Choroid plexus epithelial cell (primary cell): ENCODE results near the gene USP33.
"Not testable (repeated sequence)": the region's sequence is repeated elsewhere in the genome, so short reads cannot be mapped to it uniquely, and the experiment has no call there.

Source experiments
- DNase-seq: peaks from one replicate; pipeline ENCODE4 v3.0.0-alpha.2; 2010; ENCODE audit warnings: low read depth
- H3K4me3 ChIP-seq: 2 replicates; pipeline ENCODE4 v1.5.1; 2011; ENCODE audit warnings: low read depth, mild to moderate bottlenecking, control low read depth, low read length, moderate library complexity
- CTCF ChIP-seq: conservative IDR thresholded peaks from 2 replicates; pipeline ENCODE4 v1.5.1; 2011; ENCODE audit warnings: low read depth, mild to moderate bottlenecking, control low read depth, inconsistent platforms, low read length, moderate library complexity

The USP33 gene

GRCh38 chr1:77704736-77705135 lies 54.9 kb downstream of the USP33 start:
- no peak for DNase-seq
- TF ChIP-seq CTCF, result no peak
- H3K4me3 ChIP-seq, result no peak overlapping the region

- not testable (repeated sequence) for H3K4me3 ChIP-seq, DNase-seq
These were observed 60.0 kb downstream of the USP33 start for GRCh38 chr1:77699673-77700072.

DNA sequence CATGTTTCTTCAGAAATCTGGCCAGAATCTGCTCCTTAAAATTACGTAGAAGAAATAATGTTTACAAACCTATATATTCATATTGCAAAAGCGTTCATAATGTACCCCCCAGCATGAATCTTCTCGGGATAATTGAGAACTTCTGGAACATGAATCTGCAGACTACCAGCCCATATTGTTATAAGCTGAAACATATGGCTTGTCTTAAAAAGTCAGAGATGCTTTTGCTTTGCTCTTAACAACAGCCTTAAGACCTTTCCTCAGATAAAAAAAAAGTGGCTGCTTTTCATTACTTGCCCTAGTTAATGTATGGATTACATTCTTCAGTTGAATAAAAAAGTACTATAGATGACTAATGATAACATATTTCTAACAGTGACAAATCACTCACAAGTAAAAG lies 62.2 kb downstream of the USP33 start:
- no peak overlapping the region for H3K4me3 ChIP-seq
- TF ChIP-seq CTCF, result no peak
- DNase-seq, result no peak

GRCh38 chr1:77688939-77689338 lies 70.7 kb downstream of the USP33 start:
- DNase-seq, result no peak
- no peak for TF ChIP-seq CTCF
- no peak overlapping the region for H3K4me3 ChIP-seq

DNA sequence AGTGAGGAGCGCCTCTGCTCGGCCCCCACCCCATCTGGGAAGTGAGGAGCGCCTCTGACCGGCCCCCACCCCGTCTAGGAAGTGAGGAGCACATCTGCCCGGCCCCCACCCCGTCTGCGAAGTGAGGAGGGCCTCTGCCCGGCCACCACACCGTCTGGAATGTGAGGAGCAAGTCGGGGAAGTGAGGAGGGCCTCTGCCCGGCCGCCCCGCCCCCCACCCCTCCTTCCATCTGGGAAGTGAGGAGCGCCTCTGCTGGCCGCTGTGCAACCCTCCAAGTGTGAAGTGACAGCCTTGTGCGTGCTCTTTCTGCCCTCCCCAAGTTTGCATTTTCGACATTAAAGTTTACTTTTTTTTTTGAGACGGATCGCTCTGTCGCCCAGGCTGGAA lies 72.1 kb downstream of the USP33 start:
- TF ChIP-seq CTCF, result peak; percentile 62
- DNase-seq, result peak; percentile 72
- H3K4me3 ChIP-seq, result peak overlapping the region; percentile 42

- no peak for TF ChIP-seq CTCF
- peak overlapping the region; percentile 42 for H3K4me3 ChIP-seq
- no peak for DNase-seq
These were observed 72.7 kb downstream of the USP33 start for GRCh38 chr1:77686796-77687518.

GRCh38 chr1:77683160-77684148 lies 76.2 kb downstream of the USP33 start:
- DNase-seq, result peak; percentile 88
- peak; percentile 62 for TF ChIP-seq CTCF
- H3K4me3 ChIP-seq, result peak overlapping the region; percentile 94
